H9 (cell line): ENCODE data around the gene UBAC2. TPM values are rescaled to one million over a fixed set of nuclear protein-coding genes. Genes with fewer than 3 reads are reported as not detected.

Experiments used
- DNase-seq: peaks from one replicate; pipeline ENCODE4 v3.0.0-alpha.2; 2017
- H2AFZ ChIP-seq: one replicate; pipeline ENCODE4 v1.6.1; 2013; ENCODE audit warnings: mild to moderate bottlenecking, low read length, control low read depth, moderate library complexity
- H2AK5ac ChIP-seq: 2 replicates; pipeline ENCODE4 v1.6.1; 2013; ENCODE audit warnings: low read length, control low read depth, mixed read lengths; ENCODE audit not compliant: insufficient read length
- H2BK120ac ChIP-seq: one replicate; pipeline ENCODE4 v1.6.1; 2013; ENCODE audit warnings: low read depth, mild to moderate bottlenecking, low read length, control low read depth, inconsistent platforms; ENCODE audit not compliant: poor library complexity, severe bottlenecking
- H2BK12ac ChIP-seq: 2 replicates; pipeline ENCODE4 v1.6.1; 2013; ENCODE audit warnings: low read length, control low read depth, mixed read lengths, low read depth; ENCODE audit not compliant: insufficient read length
- H2BK15ac ChIP-seq: 2 replicates; pipeline ENCODE4 v1.6.1; 2013; ENCODE audit warnings: low read depth, low read length, control low read depth
- H2BK20ac ChIP-seq: one replicate; pipeline ENCODE4 v1.6.1; 2013; ENCODE audit warnings: low read depth, mild to moderate bottlenecking, low read length, control low read depth, inconsistent platforms; ENCODE audit not compliant: poor library complexity, severe bottlenecking
- H2BK5ac ChIP-seq: 2 replicates; pipeline ENCODE4 v1.6.1; 2013; ENCODE audit warnings: low read length, control low read depth, mixed read lengths; ENCODE audit not compliant: insufficient read length
- H3K14ac ChIP-seq: 2 replicates; pipeline ENCODE4 v1.6.1; 2013; ENCODE audit warnings: low read length, control low read depth; ENCODE audit not compliant: insufficient read depth
- H3K18ac ChIP-seq: 2 replicates; pipeline ENCODE4 v1.6.1; 2013; ENCODE audit warnings: low read depth, mild to moderate bottlenecking, mixed read lengths, low read length, control low read depth; ENCODE audit not compliant: insufficient read length
- H3K23ac ChIP-seq: 2 replicates; pipeline ENCODE4 v1.6.1; 2013; ENCODE audit warnings: low read length, control low read depth, mixed read lengths, low read depth; ENCODE audit not compliant: insufficient read length
- H3K23me2 ChIP-seq: 2 replicates; pipeline ENCODE4 v1.6.1; 2013; ENCODE audit warnings: low read depth, mild to moderate bottlenecking, mixed read lengths, low read length, control low read depth; ENCODE audit not compliant: insufficient read length, poor library complexity, severe bottlenecking
- H3K27ac ChIP-seq: 2 replicates; pipeline ENCODE4 v1.5.1; 2013; ENCODE audit warnings: low read length, control low read depth, mixed read lengths, low read depth; ENCODE audit not compliant: insufficient read length
- H3K27me3 ChIP-seq: 2 replicates; pipeline ENCODE4 v1.6.1; 2013; ENCODE audit warnings: low read length, control low read depth, inconsistent platforms; ENCODE audit not compliant: insufficient read depth
- H3K4ac ChIP-seq: 2 replicates; pipeline ENCODE4 v1.6.1; 2013; ENCODE audit warnings: low read depth, mild to moderate bottlenecking, control low read depth, inconsistent platforms, low read length, moderate library complexity
- H3K4me1 ChIP-seq: 2 replicates; pipeline ENCODE4 v1.6.1; 2013; ENCODE audit warnings: low read length, control low read depth, inconsistent platforms; ENCODE audit not compliant: insufficient read depth
- H3K4me2 ChIP-seq: 2 replicates; pipeline ENCODE4 v1.6.1; 2013; ENCODE audit warnings: low read length, control low read depth, mixed read lengths; ENCODE audit not compliant: insufficient read length, insufficient read depth
- H3K56ac ChIP-seq: 2 replicates; pipeline ENCODE4 v1.6.1; 2013; ENCODE audit warnings: low read depth, mild to moderate bottlenecking, mixed read lengths, low read length, control low read depth; ENCODE audit not compliant: insufficient read length
- H3K79me1 ChIP-seq: 2 replicates; pipeline ENCODE4 v1.6.1; 2013; ENCODE audit warnings: low read depth, mild to moderate bottlenecking, moderate library complexity, low read length, control low read depth, inconsistent platforms; ENCODE audit not compliant: insufficient read depth, poor library complexity, severe bottlenecking
- H3K79me2 ChIP-seq: 2 replicates; pipeline ENCODE4 v1.6.1; 2013; ENCODE audit warnings: low read length, control low read depth, inconsistent platforms; ENCODE audit not compliant: insufficient read depth
- H3K9ac ChIP-seq: 2 replicates; pipeline ENCODE4 v1.6.1; 2013; ENCODE audit warnings: low read length, control low read depth, mixed read lengths; ENCODE audit not compliant: insufficient read length; ENCODE audit errors: extremely low read depth
- H3K9me3 ChIP-seq: one replicate; pipeline ENCODE4 v1.6.1; 2013; ENCODE audit warnings: low read depth, low read length, inconsistent platforms; ENCODE audit not compliant: control insufficient read depth
- H3T11ph ChIP-seq: one replicate; pipeline ENCODE4 v1.6.1; 2013; ENCODE audit warnings: mild to moderate bottlenecking, low read length, control low read depth, inconsistent platforms
- H4K20me1 ChIP-seq: one replicate; pipeline ENCODE4 v1.6.1; 2013; ENCODE audit not compliant: control insufficient read depth, insufficient read length, insufficient read depth
- H4K5ac ChIP-seq: 2 replicates; pipeline ENCODE4 v1.6.1; 2013; ENCODE audit warnings: low read depth, mild to moderate bottlenecking, mixed read lengths, low read length, control low read depth; ENCODE audit not compliant: insufficient read length
- H4K8ac ChIP-seq: replicated peaks from 2 replicates; pipeline ENCODE4 v1.6.1; 2013; ENCODE audit warnings: low read length, control low read depth, mixed read lengths, low read depth; ENCODE audit not compliant: insufficient read length
- H4K91ac ChIP-seq: 2 replicates; pipeline ENCODE4 v1.6.1; 2013; ENCODE audit warnings: low read depth, mild to moderate bottlenecking, moderate library complexity, mixed read lengths, low read length, control low read depth; ENCODE audit not compliant: insufficient read length
- H3K27ac Mint-ChIP-seq, 3 experiments: 2 replicates in 2 of 3; 3 replicates in 1 of 3; pipeline ENCODE4 v1.8.0; 2020 to 2021; ENCODE audit warnings: mixed read lengths in 3 of 3, mild to moderate bottlenecking in 1 of 3, moderate library complexity in 1 of 3
- H3K27me3 Mint-ChIP-seq: 2 replicates; pipeline ENCODE4 v1.8.0; 2021; ENCODE audit warnings: low read depth, mild to moderate bottlenecking, moderate library complexity, mixed read lengths
- H3K36me3 Mint-ChIP-seq, 3 experiments: 2 replicates in 2 of 3; 3 replicates in 1 of 3; pipeline ENCODE4 v1.8.0; 2020 to 2021; ENCODE audit warnings: low read depth in 3 of 3, mixed read lengths in 3 of 3; ENCODE audit not compliant: insufficient read depth in 1 of 3
- H3K4me1 Mint-ChIP-seq, 2 experiments: 2 replicates each; pipeline ENCODE4 v1.8.0; 2020; ENCODE audit warnings: mixed read lengths in 2 of 2
- H3K4me3 Mint-ChIP-seq, 2 experiments: 2 replicates in 1 of 2; 3 replicates in 1 of 2; pipeline ENCODE4 v1.8.0; 2020 to 2021; ENCODE audit warnings: mild to moderate bottlenecking in 2 of 2, mixed read lengths in 2 of 2, moderate library complexity in 1 of 2
- H3K9me3 Mint-ChIP-seq, 2 experiments: 2 replicates in 1 of 2; 3 replicates in 1 of 2; pipeline ENCODE4 v1.8.0; 2020; ENCODE audit warnings: mild to moderate bottlenecking in 2 of 2, mixed read lengths in 2 of 2, moderate library complexity in 1 of 2
- CTCF ChIP-seq: fragments of 200-600 bp; sonication (generic); conservative IDR thresholded peaks from 3 replicates; pipeline ENCODE4 v1.8.0; 2021; ENCODE audit warnings: antibody characterized with exemption, mild to moderate bottlenecking
- whole genome bisulfite sequencing: extraction: QIAGEN DNeasy Blood & Tissue Kit; methylation state at CpG from one replicate; pipeline ENCODE4 v1.1.7; 2013; ENCODE audit warnings: missing lambda C conversion rate, low lambda C conversion rate, mixed read lengths; ENCODE audit not compliant: insufficient read length; ENCODE audit errors: extremely low coverage; 5-methylcytosine and 5-hydroxymethylcytosine counted together
- total RNA-seq: library from RNA; stranded (reverse); gene quantifications from 2 replicates; pipeline ENCODE4 v1.2.1, GENCODE V29; 2021

UBAC2 gene
- total RNA-seq, 1 experiment from 2014 or later: 52.3 TPM

GRCh38 chr13:99294958-99295357 lies 94.3 kb downstream of the UBAC2 start:
- Histone ChIP-seq H3K27ac (no peak overlapping the region), H2BK12ac (no peak overlapping the region), H3K56ac (no peak overlapping the region), H4K5ac (no peak overlapping the region), H3K4ac (no peak overlapping the region), H3K23me2 (no peaks in the 10 kb centered on the region), H2AFZ (no peak overlapping the region), H3K14ac (no peak overlapping the region), H3K9me3 (no peaks in the 10 kb centered on the region), H4K91ac (no peak overlapping the region), H2BK15ac (no peak overlapping the region), H3K4me1 (no peaks in the 10 kb centered on the region), H2BK5ac (no peak overlapping the region), H3K79me2 (no peaks in the 10 kb centered on the region), H3K4me2 (no peak overlapping the region), H3K9ac (no peak overlapping the region), H2BK20ac (no peak overlapping the region), H3K79me1 (no peaks in the 10 kb centered on the region), H2AK5ac (no peak overlapping the region), H4K8ac (no peak overlapping the region), H3K23ac (no peak overlapping the region), H4K20me1 (no peaks in the 10 kb centered on the region), H3K27me3 (no peaks in the 10 kb centered on the region), H3K18ac (no peak overlapping the region), H2BK120ac (no peak overlapping the region), H3T11ph (no peak overlapping the region)
- Mint-ChIP-seq H3K4me3 (no peak overlapping the region), H3K36me3 (no peaks in the 10 kb centered on the region), H3K27ac (no peak overlapping the region), H3K9me3 (no peaks in the 10 kb centered on the region), H3K27me3 (no peaks in the 10 kb centered on the region; the same call in 1 of the 2 replicates), H3K4me1 (peaks cover 3 to 7% of the 10 kb centered on the region in 2 experiments; a peak in 2 of 4 replicates)
- TF ChIP-seq CTCF: no peak
- no peak for DNase-seq
- WGBS: no CpG with 5 or more reads among the region's 7 CpGs
